CD4-positive, alpha-beta memory T cell (primary cell): ENCODE results near the gene SASH1. TPM values are rescaled to one million over a fixed set of nuclear protein-coding genes. Genes with fewer than 3 reads are reported as not detected.
A peak's percentile ranks its signal among the peaks of the same experiment; 100 is the strongest.

Experiments used
- CTCF ChIA-PET: fragments of 350-600 bp; sonication (Branson Sonifier 250); formaldehyde crosslinking; loops from one replicate; lab custom pipeline; 2021; ENCODE audit warnings: inconsistent platforms; ENCODE audit not compliant: partially characterized antibody; lab: Charles Lee
- POLR2A ChIA-PET: fragments of 350-600 bp; sonication (Branson Sonifier 250); formaldehyde crosslinking; loops from one replicate; lab custom pipeline; 2021; ENCODE audit not compliant: partially characterized antibody; lab: Charles Lee
- DNase-seq, 5 donors: peaks; one replicate each; pipeline versions ENCODE4 v3.0.0 to v3.0.0-alpha.2; 2020 to 2022; ENCODE audit warnings: mixed read lengths in 1 of 5
- H3K27ac ChIP-seq: one replicate; pipeline ENCODE4 v1.7.0; 2013; ENCODE audit warnings: low read depth, low read length
- H3K27me3 ChIP-seq: 2 replicates; pipeline ENCODE4 v1.7.0; 2013; ENCODE audit warnings: mild to moderate bottlenecking, low read length, moderate library complexity; ENCODE audit not compliant: insufficient read depth
- H3K36me3 ChIP-seq: 2 replicates; pipeline ENCODE4 v1.7.0; 2013; ENCODE audit warnings: mild to moderate bottlenecking, low read length, moderate library complexity; ENCODE audit not compliant: insufficient read depth
- H3K4me1 ChIP-seq: 2 replicates; pipeline ENCODE4 v1.7.0; 2013; ENCODE audit warnings: mild to moderate bottlenecking, low read length, moderate library complexity; ENCODE audit not compliant: insufficient read depth
- H3K4me3 ChIP-seq, 2 donors: one replicate each; pipeline ENCODE4 v1.7.0; 2013; ENCODE audit warnings: low read length in 2 of 2, mild to moderate bottlenecking in 1 of 2
- H3K9me3 ChIP-seq, 2 donors: one replicate each; pipeline ENCODE4 v1.7.0; 2013; ENCODE audit warnings: low read length in 2 of 2, control low read depth in 1 of 2; ENCODE audit not compliant: control insufficient read depth in 1 of 2
- H3K27ac Mint-ChIP-seq, 7 donors: one replicate each; pipeline ENCODE4 v1.8.0; 2020 to 2021; ENCODE audit warnings: mixed read lengths in 7 of 7, mild to moderate bottlenecking in 6 of 7, inconsistent platforms in 3 of 7, moderate library complexity in 3 of 7
- H3K27me3 Mint-ChIP-seq, 2 donors: one replicate each; pipeline ENCODE4 v1.8.0; 2020 to 2021; ENCODE audit warnings: mixed read lengths in 2 of 2
- H3K36me3 Mint-ChIP-seq, 2 donors: one replicate each; pipeline ENCODE4 v1.8.0; 2020 to 2021; ENCODE audit warnings: mixed read lengths in 2 of 2, inconsistent platforms in 1 of 2, mild to moderate bottlenecking in 1 of 2
- H3K4me1 Mint-ChIP-seq, 4 donors: one replicate each; pipeline ENCODE4 v1.8.0; 2020 to 2021; ENCODE audit warnings: mixed read lengths in 4 of 4, mild to moderate bottlenecking in 1 of 4
- H3K4me3 Mint-ChIP-seq, 8 donors: one replicate each; pipeline ENCODE4 v1.8.0; 2020 to 2021; ENCODE audit warnings: mixed read lengths in 8 of 8, mild to moderate bottlenecking in 7 of 8, moderate library complexity in 6 of 8, inconsistent platforms in 3 of 8
- H3K9me3 Mint-ChIP-seq, 8 donors: one replicate each; pipeline ENCODE4 v1.8.0; 2020 to 2021; ENCODE audit warnings: mixed read lengths in 8 of 8, mild to moderate bottlenecking in 5 of 8, inconsistent platforms in 3 of 8, moderate library complexity in 1 of 8
- intact Hi-C: fragments of 100-400 bp; cut with micrococcal nuclease; formaldehyde crosslinking; loops from one replicate; pipeline ENCODE4 v1.15.1; 2023
- polyA plus RNA-seq, 2 donors: library from polyadenylated mRNA; unstranded; fragments of 300-500 nt; fragmentation: Illumina TruSeq; gene quantifications; one replicate each; pipeline ENCODE4 v1.2.3, GENCODE V29; 2021
- total RNA-seq, 2 experiments: library from RNA; stranded (reverse); gene quantifications; one replicate each; pipeline ENCODE4 v1.2.3, GENCODE V29; 2021

The SASH1 gene
- total and polyA plus RNA-seq, 4 experiments from 2014 or later, result 0.26 to 4.9 (median 1.7) TPM

DNA sequence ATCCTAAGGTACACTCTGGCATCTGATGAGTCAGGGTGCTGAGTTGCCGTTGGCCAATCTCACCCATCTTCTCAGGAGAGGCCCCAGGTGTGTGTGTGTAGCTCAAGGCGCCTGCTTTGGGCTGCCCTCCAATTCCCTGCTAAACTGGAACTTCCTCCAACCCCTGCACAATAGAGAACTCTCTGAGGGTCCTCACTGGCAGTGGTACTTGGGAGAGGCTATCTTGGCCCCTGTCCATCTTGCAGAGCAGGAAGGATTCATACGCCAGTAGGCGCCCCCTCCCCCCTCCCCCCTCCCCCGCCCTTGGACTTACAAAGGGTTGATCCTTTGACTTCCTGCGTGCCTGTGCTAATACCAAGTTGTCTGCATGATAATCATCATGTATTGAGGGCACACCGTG is 173.6 kb downstream of the SASH1 start:
- no peak overlapping the region for H3K27ac ChIP-seq
- H3K4me1 ChIP-seq, result no peaks in the 10 kb centered on the region
- intact Hi-C loops, result no loop called here
- Mint-ChIP-seq H3K27ac (no peak overlapping the region), H3K36me3 (no peaks in the 10 kb centered on the region), H3K9me3 (no peaks in the 10 kb centered on the region), H3K4me3 (no peak overlapping the region), H3K4me1 (no peaks in the 10 kb centered on the region), H3K27me3 (peaks cover 9 to 15% of the 10 kb centered on the region in 2 donors)
- no peaks in the 10 kb centered on the region for H3K36me3 ChIP-seq
- no peak for DNase-seq
- H3K27me3 ChIP-seq, result no peaks in the 10 kb centered on the region
- no peak overlapping the region for H3K4me3 ChIP-seq
- CTCF ChIA-PET, result no interaction called here
- no peaks in the 10 kb centered on the region for H3K9me3 ChIP-seq
- POLR2A ChIA-PET, result no interaction called here

DNA sequence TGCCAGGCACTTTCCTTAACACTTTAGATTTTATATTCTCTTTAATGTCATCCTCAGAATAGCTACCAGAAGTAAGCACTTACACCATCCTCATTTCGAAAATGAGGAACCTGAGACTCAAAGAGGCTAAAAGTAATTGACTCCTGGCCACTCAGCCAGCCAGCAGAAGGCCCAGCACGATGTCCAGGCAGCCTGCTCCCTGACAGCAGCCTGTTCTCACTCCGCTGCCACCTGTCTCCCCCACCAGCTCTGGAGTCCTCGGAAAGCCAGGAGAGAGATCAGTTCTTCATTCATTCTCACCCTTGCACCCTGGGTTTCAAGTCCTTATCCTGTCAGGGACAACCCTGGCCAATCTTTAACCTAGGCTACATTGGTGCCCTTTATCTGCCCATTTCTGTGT is 174.0 kb downstream of the SASH1 start:
- no peak for DNase-seq
- intact Hi-C loops, result no loop called here
- H3K4me1 Mint-ChIP-seq, result no peaks in the 10 kb centered on the region
- H3K9me3 Mint-ChIP-seq, result no peaks in the 10 kb centered on the region
- H3K27me3 ChIP-seq, result no peaks in the 10 kb centered on the region
- ChIA-PET POLR2A (no interaction called here), CTCF (no interaction called here)
- H3K27me3 Mint-ChIP-seq, result peaks cover 9 to 15% of the 10 kb centered on the region in 2 donors
- H3K4me3 Mint-ChIP-seq, result no peak overlapping the region
- H3K9me3 ChIP-seq, result no peaks in the 10 kb centered on the region
- no peak overlapping the region for H3K27ac Mint-ChIP-seq
- H3K4me1 ChIP-seq, result no peaks in the 10 kb centered on the region
- H3K36me3 ChIP-seq, result no peaks in the 10 kb centered on the region
- no peak overlapping the region for H3K27ac ChIP-seq
- H3K36me3 Mint-ChIP-seq, result no peaks in the 10 kb centered on the region
- no peak overlapping the region for H3K4me3 ChIP-seq

DNA sequence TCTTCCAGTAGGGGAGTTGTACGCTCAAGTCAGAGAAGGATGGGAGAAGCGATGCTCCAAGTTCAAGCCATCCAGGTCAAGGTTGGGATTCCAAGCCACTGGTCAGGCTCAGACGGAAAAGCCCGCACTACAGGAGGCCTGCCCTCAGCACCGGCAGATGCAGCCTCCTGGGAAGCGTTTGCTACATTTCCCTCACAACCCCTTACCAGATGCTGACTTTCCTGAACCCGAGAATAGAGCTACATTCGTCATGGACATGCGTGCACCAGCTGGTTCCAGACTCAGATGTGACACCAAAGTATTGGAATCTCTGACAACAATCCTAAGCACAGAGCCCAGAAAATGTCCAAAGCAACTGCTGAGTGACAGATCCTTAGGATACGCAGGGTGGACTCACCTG is 174.8 kb downstream of the SASH1 start:
- CTCF ChIA-PET, result no interaction called here
- intact Hi-C loops, result no loop called here

DNA sequence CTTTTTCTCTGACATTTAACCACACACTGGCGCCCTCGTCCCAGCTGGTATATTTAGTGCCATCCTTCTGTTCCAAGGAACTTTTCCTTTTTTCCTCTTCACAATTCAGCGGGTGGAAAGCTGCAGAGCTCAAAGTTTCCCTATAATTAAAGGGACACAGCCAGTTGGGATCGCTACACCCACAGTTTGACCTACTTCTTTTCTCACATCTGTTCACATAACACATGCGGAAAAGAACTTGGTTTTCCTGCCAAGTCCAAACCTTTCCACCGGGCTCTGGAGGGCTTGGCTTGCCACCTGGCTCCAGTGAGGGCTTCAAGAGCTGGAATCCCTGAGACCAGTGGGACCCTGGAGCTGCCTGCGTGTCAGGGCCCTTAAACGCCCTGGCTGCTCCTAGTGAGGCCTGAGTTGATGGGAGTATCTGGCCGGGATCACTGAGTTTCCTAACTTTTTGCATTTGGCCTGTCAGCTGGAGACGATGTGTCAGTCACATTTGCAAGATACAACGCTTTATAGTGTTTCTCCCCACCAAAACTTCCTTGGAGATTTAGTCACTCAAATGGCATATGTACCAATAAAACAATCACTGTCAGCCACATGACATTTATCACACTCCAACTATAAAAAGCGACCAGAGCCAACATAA is 176.0 kb downstream of the SASH1 start:
- Mint-ChIP-seq H3K4me1 (no peaks in the 10 kb centered on the region), H3K27me3 (peaks cover 0 to 12% of the 10 kb centered on the region in 2 donors), H3K9me3 (no peaks in the 10 kb centered on the region), H3K36me3 (no peaks in the 10 kb centered on the region), H3K4me3 (no peak overlapping the region), H3K27ac (no peak overlapping the region)
- DNase-seq, result no peak
- ChIA-PET POLR2A (no interaction called here), CTCF (no interaction called here)
- intact Hi-C loops, result no loop called here
- no peaks in the 10 kb centered on the region for H3K36me3 ChIP-seq
- H3K4me3 ChIP-seq, result no peak overlapping the region
- no peaks in the 10 kb centered on the region for H3K4me1 ChIP-seq
- H3K27ac ChIP-seq, result no peak overlapping the region
- no peaks in the 10 kb centered on the region for H3K27me3 ChIP-seq
- H3K9me3 ChIP-seq, result no peaks in the 10 kb centered on the region

More for the DNA sequence above, 174.8 kb downstream of the SASH1 start:
- DNase-seq, result no peak
- Histone ChIP-seq H3K36me3 (no peaks in the 10 kb centered on the region), H3K27ac (no peak overlapping the region), H3K27me3 (no peaks in the 10 kb centered on the region), H3K4me3 (no peak overlapping the region), H3K9me3 (no peaks in the 10 kb centered on the region), H3K4me1 (no peaks in the 10 kb centered on the region)
- Mint-ChIP-seq H3K9me3 (no peaks in the 10 kb centered on the region), H3K4me3 (no peak overlapping the region), H3K36me3 (no peaks in the 10 kb centered on the region), H3K27me3 (peaks cover 9 to 15% of the 10 kb centered on the region in 2 donors), H3K4me1 (no peaks in the 10 kb centered on the region), H3K27ac (no peak overlapping the region)
- POLR2A ChIA-PET, result no interaction called here

DNA sequence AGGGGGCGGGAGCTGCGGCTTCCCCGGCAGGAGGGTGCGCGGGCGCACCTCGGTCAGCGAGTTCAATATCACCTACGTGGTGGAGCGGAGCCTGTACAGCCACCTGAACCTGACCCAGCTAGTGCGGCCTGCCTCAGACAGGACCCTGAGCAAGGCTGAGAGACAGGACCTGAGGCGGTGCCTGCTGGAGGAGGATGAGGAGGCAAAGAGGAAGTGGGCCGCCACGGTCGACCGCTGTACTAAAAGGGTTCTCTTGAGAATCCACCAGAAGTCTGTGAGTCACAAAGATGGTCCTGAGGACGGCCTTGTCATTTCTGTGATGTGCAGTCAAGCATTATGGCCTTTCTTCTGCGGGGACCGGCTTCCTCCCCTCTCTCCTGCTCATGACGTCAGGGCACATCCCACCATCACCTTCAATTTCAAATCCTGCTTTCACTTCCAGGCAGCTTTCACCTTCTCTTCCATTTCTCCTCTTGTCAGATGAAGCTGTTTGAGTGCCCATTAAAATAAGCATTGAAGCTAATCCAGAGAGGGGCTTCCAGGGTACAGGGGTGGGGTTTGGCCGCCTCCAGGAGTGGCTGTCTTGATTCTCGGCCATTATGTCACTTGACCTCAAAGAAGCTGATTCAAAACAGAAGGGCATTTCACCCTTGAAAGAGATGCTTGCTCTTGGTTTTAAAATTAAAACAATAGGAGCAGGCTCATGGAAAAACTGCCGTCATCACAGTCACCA is 177.6 kb downstream of the SASH1 start:
- H3K4me1 ChIP-seq, result no peaks in the 10 kb centered on the region
- Mint-ChIP-seq H3K4me1 (peaks cover 4 to 5% (median 5%) of the 10 kb centered on the region in 4 donors), H3K27ac (no peak overlapping the region), H3K36me3 (no peaks in the 10 kb centered on the region), H3K4me3 (no peak overlapping the region), H3K27me3 (peaks cover 0 to 6% of the 10 kb centered on the region in 2 donors), H3K9me3 (no peaks in the 10 kb centered on the region)
- no peaks in the 10 kb centered on the region for H3K9me3 ChIP-seq
- intact Hi-C loops, result no loop called here
- no peak overlapping the region for H3K27ac ChIP-seq
- CTCF ChIA-PET, result no interaction called here
- POLR2A ChIA-PET, result no interaction called here
- H3K36me3 ChIP-seq, result no peaks in the 10 kb centered on the region
- no peaks in the 10 kb centered on the region for H3K27me3 ChIP-seq
- DNase-seq, result no peak
- no peak overlapping the region for H3K4me3 ChIP-seq

DNA sequence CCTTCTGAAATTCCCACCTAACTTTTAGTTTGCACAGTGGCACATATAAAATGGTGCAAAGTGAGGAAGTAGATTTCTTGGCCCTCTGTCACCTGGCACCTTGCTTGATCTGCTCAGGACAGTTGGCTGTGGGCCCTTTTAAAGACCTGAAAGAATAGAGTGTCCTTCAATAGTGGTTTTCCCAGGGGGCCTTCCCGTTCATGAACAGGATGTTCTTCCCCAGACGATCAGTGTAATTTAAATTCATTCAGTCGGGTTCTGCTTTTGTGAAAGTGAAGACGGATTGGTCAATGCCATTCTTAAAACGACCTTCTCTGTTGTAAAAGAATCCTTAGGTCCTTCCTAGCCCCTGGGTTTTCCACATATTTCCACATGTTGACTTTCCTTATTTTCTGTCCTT is 178.5 kb downstream of the SASH1 start:
- H3K27me3 Mint-ChIP-seq, result peaks cover 0 to 9% of the 10 kb centered on the region in 2 donors
- H3K9me3 Mint-ChIP-seq, result no peaks in the 10 kb centered on the region
- intact Hi-C loops, result no loop called here
- DNase-seq, result no peak
- H3K27ac Mint-ChIP-seq, result peak overlapping the region in 1 of 7 donors; percentile 49
- Histone ChIP-seq H3K36me3 (no peaks in the 10 kb centered on the region), H3K27ac (no peak overlapping the region), H3K4me3 (no peak overlapping the region), H3K9me3 (no peaks in the 10 kb centered on the region), H3K4me1 (no peaks in the 10 kb centered on the region), H3K27me3 (no peaks in the 10 kb centered on the region)
- ChIA-PET CTCF (no interaction called here), POLR2A (no interaction called here)
- no peaks in the 10 kb centered on the region for H3K36me3 Mint-ChIP-seq
- no peak overlapping the region for H3K4me3 Mint-ChIP-seq
- peaks cover 5 to 7% (median 6%) of the 10 kb centered on the region in 4 donors for H3K4me1 Mint-ChIP-seq

DNA sequence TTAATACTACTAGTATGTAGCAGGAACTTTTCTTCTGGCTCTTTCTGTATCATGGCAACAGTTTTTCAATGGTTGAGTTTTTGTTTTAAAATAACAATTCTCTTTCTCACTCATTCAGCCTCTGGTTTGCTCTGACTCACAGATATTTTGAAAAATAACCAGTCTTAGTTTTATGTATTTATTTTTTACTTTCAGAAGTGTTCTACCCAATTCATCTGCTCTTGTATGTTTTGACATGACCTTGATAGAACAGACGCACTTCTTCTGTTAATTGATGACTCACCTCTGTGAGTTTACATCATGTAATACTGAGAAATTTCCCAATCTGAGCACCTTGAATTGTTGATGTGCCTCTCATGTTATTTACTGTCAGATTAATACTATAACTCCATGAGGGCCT is 178.9 kb downstream of the SASH1 start:
- Histone ChIP-seq H3K27me3 (no peaks in the 10 kb centered on the region), H3K36me3 (no peaks in the 10 kb centered on the region), H3K9me3 (no peaks in the 10 kb centered on the region), H3K27ac (no peak overlapping the region), H3K4me1 (no peaks in the 10 kb centered on the region), H3K4me3 (no peak overlapping the region)
- no peak for DNase-seq
- CTCF ChIA-PET, result no interaction called here
- POLR2A ChIA-PET, result no interaction called here
- no peak overlapping the region for H3K4me3 Mint-ChIP-seq
- no peaks in the 10 kb centered on the region for H3K36me3 Mint-ChIP-seq
- peaks cover 0 to 9% of the 10 kb centered on the region in 2 donors for H3K27me3 Mint-ChIP-seq
- peaks cover 5 to 7% (median 6%) of the 10 kb centered on the region in 4 donors for H3K4me1 Mint-ChIP-seq
- intact Hi-C loops, result no loop called here
- H3K27ac Mint-ChIP-seq, result peak overlapping the region in 1 of 7 donors; percentile 49
- no peaks in the 10 kb centered on the region for H3K9me3 Mint-ChIP-seq
